HTERT RPE-1 (cell line): ENCODE results near the gene NT5DC2.

ENCODE experiments used
- in situ Hi-C: fragments of 300-500 bp; cut with MboI; formaldehyde crosslinking; loops from 4 replicates; pipeline ENCODE4 v1.14.3; 2020; ENCODE audit warnings: low sequenced_read_pairs

NT5DC2 gene

DNA sequence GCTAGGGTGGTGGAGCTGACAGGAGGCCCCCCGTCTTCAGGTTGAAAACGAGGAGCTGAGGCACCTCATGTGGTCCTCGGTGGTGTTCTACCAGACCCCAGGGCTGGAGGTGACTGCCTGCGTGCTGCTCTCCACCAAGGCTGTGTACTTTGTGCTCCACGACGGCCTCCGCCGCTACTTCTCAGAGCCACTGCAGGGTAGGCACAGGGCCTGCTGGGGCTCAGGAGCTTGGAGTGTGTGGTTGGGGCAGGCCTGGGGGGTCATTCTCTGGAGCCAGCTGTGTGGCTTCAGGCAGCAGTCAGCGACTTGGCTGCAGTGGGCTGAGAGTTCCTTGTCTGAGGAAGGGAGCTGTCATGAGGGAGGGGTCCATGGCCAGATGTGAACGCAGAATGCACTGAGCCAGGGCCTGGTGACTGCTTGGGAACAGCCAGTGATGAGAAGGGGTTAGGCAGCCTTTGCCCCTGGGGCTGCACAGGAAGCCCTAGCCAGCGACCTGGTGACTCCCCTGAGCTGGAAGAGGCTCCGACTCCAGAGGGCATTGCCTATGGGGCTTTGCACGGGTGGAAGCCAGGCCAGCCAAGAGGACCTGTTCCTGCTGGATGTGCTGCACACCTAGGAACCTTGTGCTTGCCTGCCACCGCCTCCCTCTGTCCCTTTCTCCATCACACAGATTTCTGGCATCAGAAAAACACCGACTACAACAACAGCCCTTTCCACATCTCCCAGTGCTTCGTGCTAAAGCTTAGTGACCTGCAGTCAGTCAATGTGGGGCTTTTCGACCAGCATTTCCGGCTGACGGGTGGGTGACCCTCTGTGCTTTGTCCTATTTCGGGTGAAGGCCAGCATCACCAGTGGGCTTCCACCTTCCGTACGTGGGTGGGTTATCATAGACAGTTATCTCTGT is 43.4 kb downstream of the NT5DC2 start:
- in situ Hi-C loops: no loop called here

GRCh38 chr3:52489453-52489852 is 44.2 kb downstream of the NT5DC2 start:
- in situ Hi-C loops: no loop called here

GRCh38 chr3:52488746-52489145 is 44.9 kb downstream of the NT5DC2 start:
- in situ Hi-C loops: no loop called here

DNA sequence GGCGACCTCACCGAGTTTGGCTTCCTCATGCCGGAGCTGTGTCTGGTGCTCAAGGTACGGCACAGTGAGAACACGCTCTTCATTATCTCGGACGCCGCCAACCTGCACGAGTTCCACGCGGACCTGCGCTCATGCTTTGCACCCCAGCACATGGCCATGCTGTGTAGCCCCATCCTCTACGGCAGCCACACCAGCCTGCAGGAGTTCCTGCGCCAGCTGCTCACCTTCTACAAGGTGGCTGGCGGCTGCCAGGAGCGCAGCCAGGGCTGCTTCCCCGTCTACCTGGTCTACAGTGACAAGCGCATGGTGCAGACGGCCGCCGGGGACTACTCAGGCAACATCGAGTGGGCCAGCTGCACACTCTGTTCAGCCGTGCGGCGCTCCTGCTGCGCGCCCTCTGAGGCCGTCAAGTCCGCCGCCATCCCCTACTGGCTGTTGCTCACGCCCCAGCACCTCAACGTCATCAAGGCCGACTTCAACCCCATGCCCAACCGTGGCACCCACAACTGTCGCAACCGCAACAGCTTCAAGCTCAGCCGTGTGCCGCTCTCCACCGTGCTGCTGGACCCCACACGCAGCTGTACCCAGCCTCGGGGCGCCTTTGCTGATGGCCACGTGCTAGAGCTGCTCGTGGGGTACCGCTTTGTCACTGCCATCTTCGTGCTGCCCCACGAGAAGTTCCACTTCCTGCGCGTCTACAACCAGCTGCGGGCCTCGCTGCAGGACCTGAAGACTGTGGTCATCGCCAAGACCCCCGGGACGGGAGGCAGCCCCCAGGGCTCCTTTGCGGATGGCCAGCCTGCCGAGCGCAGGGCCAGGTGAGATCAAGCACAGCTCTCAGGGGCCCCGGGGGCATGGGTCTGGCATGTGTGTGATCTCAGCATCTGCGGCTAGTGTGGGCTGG is 45.6 kb downstream of the NT5DC2 start:
- in situ Hi-C loops: no loop called here

- in situ Hi-C loops: no loop called here
Observed at GRCh38 chr3:52487050-52487787, 46.4 kb downstream of the NT5DC2 start.

DNA sequence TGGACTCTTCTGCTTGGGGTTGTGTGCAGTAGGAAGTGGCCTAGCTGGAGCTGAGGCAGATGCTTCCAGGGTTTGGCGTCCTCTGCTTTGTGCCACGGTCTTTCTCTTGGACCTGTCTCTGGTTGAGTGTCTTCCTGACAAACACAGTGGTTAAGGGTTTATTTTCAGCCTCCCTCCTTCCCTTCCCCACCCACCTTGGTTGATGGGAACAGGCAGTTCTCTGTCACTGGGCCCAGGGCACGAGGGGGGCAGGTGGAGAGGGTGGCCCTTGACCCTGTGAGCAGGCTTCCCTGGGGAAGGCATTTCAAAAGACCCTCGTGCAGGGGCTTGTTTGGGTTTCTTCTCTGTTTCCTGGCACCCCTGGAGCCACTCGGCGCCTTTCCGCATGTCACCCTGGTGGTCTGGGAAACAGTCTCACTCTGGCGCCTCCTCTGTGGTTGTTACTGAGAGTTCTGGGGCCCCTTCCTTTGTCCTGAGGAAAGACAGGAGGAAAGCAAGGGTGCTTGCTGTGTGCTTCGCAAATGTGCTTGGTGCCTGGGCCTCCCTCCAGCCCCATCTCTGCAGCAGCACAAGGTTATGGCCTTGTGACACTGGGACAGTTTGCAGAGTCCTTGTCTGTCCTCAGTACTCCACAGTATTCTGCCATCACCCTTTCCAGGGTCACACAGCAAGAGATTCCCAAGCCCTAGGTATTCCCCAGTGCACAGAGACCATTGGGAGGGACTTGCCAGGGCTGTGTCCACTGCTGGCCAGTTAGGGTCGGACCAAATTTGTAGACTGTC is 48.8 kb downstream of the NT5DC2 start:
- in situ Hi-C loops: no loop called here

GRCh38 chr3:52483577-52484381 is 49.9 kb downstream of the NT5DC2 start:
- in situ Hi-C loops: no loop called here

DNA sequence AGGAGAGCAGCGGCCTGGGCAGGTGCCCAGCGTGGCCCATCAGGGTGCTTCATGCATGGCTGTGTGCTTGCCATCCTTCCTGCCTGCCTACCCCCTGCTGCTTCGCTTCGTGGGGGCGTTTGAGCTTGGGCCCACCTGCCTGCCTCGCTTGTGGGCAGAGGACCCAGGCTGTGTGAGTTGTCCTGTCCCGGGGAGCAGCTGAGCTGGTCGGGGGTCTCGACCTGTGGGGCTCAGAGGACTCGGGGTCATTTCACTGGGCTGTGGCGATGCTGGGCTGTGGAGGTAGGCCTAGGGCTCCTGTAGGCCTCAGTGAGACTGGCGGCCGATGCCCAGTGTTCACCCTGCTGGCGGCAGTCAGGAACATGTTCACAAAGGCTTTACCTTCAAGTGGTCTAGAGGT is 50.6 kb downstream of the NT5DC2 start:
- in situ Hi-C loops: no loop called here

DNA sequence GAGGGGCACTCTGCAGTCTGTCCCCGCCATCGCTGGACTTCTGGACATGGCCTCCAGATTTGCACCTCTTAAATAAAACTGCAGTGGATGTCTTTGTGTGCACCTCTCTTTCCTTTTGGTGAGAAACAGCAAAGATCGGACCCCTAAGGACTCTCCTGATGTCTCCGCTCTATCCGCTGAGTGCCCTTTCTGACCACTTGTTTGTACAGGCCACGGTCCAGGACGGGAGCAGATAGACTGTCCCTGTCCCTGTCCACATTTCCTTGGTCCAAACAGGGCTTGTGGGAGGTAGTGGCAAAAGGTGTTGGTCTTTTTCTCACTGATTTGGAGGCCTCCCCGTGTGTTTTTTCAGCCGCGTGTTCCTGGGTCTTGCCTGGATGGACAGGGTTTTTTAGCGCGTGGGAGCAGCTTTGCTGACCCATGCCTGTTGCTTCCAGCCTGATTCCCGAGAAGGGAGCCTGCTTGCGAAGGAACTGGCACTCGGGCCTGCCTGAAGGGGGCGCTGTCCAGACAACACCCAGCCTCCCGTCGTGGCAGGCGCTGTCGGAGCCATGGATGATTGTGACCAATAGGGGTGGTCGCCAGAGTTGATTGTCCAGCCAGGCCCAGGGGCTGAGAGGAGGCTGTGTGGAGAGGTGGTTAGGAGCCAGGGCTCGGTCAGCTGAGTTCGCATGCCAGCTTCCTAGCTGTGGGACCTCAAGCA is 51.7 kb downstream of the NT5DC2 start:
- in situ Hi-C loops: no loop called here

DNA sequence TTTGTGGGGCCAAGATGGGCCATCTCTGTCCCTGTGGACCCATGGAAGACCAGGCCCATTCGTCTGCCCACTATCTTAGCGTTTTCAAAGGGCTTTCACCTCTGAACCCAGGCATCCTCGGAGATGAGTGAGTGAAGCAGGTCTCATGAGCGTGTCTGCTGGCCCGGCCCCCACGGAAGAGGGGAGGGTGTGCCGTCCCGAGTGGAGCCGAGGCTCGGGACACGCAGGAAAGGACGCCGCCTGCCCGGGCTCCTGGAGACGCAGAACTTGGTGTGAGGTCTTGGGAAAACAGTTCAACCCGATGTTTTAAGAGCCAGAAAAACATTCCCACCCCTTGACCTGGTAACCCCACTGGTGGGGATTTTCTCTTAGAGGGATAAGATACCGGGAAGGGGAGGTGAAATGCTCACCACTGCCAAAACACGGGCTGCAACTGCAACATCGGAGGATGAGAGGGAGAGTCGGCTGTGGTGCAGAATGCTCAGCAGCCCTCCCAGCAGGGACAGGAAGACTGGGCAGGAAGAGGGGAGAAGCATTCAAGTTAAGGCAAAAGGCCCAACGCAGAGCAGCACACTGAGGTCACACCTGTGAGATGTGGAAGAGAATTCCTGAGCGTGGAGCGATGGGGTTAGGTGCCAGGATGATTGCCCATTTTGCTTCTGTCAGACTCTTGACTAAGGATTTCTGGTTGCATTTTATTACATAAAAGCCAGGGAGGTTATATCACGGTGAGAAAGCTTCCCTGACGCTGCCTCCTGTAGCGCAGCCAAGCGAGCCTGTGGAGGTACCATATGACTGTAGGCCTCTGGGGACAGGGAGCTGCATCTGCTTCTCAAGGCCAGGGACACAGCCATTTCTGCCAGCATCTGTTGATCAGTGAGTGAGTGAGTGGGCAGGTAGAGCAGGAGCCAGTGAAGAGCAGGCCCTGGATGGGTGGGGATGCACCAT is 52.6 kb downstream of the NT5DC2 start:
- in situ Hi-C loops: no loop called here

- in situ Hi-C loops: no loop called here
Observed at GRCh38 chr3:52479877-52480575, 53.6 kb downstream of the NT5DC2 start.

DNA sequence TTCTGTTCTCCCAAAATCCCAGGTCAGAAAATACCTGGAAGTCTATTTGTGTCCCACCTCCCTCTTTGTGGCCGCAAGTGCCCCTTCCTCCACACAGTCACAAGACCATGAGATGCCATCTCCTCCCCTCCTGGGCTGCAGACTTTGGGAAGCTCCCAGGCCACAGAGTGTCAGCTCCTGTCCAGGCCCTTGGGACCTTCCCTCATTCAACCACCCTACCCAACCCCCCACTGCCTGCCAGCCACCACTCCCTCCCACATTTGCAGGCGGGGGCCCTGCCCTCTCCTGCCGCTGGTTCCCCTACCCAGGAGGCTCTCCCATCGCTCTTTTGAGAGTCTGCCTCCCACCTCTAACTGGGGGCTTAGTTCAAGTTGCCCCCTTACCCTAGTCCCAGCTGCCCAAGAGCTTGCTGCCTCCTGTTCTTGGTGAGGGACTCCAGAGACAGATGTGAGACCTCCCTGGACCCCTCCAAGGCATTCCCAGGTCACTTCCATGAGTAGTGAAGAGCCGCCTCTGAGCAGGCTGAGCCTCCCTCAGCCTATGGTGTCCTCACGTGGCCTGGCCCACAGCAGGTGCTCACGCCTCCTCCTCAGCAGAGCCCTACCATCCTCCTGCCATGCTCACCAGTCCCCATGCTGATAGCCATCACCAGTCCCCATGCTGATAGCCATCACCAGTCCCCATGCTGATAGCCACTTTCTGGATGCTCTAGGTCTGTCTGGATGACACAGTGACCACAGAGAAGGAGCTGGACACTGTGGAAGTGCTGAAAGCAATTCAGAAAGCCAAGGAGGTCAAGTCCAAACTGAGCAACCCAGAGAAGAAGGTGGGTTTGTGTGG is 54.4 kb downstream of the NT5DC2 start:
- in situ Hi-C loops: no loop called here

- in situ Hi-C loops: no loop called here
Observed at GRCh38 chr3:52477796-52478095, 55.9 kb downstream of the NT5DC2 start.

DNA sequence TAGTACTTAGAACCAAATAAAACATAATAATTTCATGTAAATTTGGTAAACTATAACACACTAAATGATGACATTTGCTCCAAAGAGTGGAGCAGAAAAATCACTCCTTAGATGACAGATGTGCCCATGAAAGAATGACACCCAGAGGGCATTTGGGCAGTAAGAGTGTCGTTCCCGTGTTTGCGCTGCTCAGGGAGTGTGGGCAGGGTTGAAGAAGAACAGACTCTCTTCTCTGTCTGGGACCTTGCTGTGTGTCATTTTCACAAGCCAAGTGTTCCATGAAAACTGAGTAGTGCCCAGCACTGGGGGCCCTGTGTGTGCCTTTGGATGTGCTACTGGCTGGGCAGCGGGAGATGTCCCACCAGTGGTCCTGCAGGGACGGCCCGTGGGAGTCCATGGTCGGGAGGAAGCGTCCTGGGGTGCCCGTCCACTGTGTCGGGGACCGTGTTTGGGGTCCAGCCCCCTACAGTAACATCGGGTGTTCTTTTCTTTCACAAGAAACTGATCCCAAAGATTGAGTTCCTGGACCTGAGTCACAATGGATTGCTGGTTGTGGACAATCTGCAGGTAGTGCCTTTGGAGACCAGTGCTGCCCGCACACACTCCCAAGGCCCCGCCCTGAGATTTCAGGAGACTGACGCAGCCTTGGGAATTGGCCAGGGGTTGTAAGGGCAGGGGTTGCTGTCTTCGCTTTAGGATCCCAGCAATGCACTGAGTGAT is 56.4 kb downstream of the NT5DC2 start:
- in situ Hi-C loops: no loop called here
